Measurements from ENCODE around the gene LAMB3.

Gene LAMB3

GRCh38 chr1:209626346-209627026, 25.7 kb downstream of the LAMB3 start:
- no peak for DNase-seq (ENCODE audit: low read depth)
- TF ChIP-seq, protein P1, sequence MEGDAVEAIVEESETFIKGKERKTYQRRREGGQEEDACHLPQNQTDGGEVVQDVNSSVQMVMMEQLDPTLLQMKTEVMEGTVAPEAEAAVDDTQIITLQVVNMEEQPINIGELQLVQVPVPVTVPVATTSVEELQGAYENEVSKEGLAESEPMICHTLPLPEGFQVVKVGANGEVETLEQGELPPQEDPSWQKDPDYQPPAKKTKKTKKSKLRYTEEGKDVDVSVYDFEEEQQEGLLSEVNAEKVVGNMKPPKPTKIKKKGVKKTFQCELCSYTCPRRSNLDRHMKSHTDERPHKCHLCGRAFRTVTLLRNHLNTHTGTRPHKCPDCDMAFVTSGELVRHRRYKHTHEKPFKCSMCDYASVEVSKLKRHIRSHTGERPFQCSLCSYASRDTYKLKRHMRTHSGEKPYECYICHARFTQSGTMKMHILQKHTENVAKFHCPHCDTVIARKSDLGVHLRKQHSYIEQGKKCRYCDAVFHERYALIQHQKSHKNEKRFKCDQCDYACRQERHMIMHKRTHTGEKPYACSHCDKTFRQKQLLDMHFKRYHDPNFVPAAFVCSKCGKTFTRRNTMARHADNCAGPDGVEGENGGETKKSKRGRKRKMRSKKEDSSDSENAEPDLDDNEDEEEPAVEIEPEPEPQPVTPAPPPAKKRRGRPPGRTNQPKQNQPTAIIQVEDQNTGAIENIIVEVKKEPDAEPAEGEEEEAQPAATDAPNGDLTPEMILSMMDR (conservative IDR thresholded peaks at IDR 0.05; ENCODE audit: low read length): no peak

GRCh38 chr1:209625791-209626285, 26.4 kb downstream of the LAMB3 start:
- H3K4me3 ChIP-seq (ENCODE audit: low read length): no peak overlapping the region
- DNase-seq (ENCODE audit: low read depth): no peak
- TF ChIP-seq, protein P1 (conservative IDR thresholded peaks at IDR 0.05; ENCODE audit: low read length): no peak

More at GRCh38 chr1:209626346-209627026, 25.7 kb downstream of the LAMB3 start:
- no peak overlapping the region for H3K4me3 ChIP-seq (ENCODE audit: low read length)

GRCh38 chr1:209624558-209625549, 27.4 kb downstream of the LAMB3 start:
- no peak for DNase-seq (ENCODE audit: low read depth)
- no peak overlapping the region for H3K4me3 ChIP-seq (ENCODE audit: low read length)
- TF ChIP-seq, protein P1 (conservative IDR thresholded peaks at IDR 0.05; ENCODE audit: low read length): no peak

- no peak overlapping the region for H3K4me3 ChIP-seq (ENCODE audit: low read length)
- TF ChIP-seq, protein P1 (conservative IDR thresholded peaks at IDR 0.05; ENCODE audit: low read length): no peak
- no peak for DNase-seq (ENCODE audit: low read depth)
Observed at GRCh38 chr1:209622841-209623829, 29.1 kb downstream of the LAMB3 start.

- TF ChIP-seq, protein P1 (conservative IDR thresholded peaks at IDR 0.05; ENCODE audit: low read length): no peak
Observed at GRCh38 chr1:209621741-209622655, 30.2 kb downstream of the LAMB3 start.

More at GRCh38 chr1:209621741-209622655, 30.2 kb downstream of the LAMB3 start:
- H3K4me3 ChIP-seq (ENCODE audit: low read length): no peak overlapping the region
- DNase-seq (ENCODE audit: low read depth): no peak

Data from AG10803 (cell line).